Coronary artery (tissue), 2 donors: ENCODE results near the gene SPAG16.

Source experiments
- DNase-seq: peaks from one replicate; pipeline ENCODE4 v3.0.0-alpha.2; 2017; ENCODE audit warnings: low spot score
- H3K27ac ChIP-seq, 2 donors: fragments of 200-600 bp; sonication (generic); one replicate each; pipeline ENCODE4 v1.5.1; 2016 to 2019
- H3K4me3 ChIP-seq: fragments of 200-600 bp; sonication (generic); 2 replicates; pipeline ENCODE4 v1.5.1; 2016; ENCODE audit warnings: mild to moderate bottlenecking, moderate library complexity
- CTCF ChIP-seq: fragments of 200-600 bp; sonication (generic); IDR thresholded peaks from one replicate; pipeline ENCODE4 v1.5.1; 2019; ENCODE audit warnings: antibody characterized with exemption

SPAG16 gene

GRCh38 chr2:214311931-214312749 lies 1027.9 kb downstream of the SPAG16 start:
- no peak for DNase-seq
- Histone ChIP-seq H3K27ac (no peak overlapping the region), H3K4me3 (no peak overlapping the region)
- TF ChIP-seq CTCF, result no peak

- no peak overlapping the region for H3K4me3 ChIP-seq
- H3K27ac ChIP-seq, result no peak overlapping the region
- DNase-seq, result no peak
- TF ChIP-seq CTCF, result no peak
Measured at GRCh38 chr2:214315324-214315723, 1031.1 kb downstream of the SPAG16 start.

GRCh38 chr2:214320211-214320610 lies 1035.9 kb downstream of the SPAG16 start:
- Histone ChIP-seq H3K27ac (no peak overlapping the region), H3K4me3 (no peak overlapping the region)
- no peak for TF ChIP-seq CTCF
- no peak for DNase-seq

GRCh38 chr2:214322662-214323061 lies 1038.4 kb downstream of the SPAG16 start:
- no peak for TF ChIP-seq CTCF
- Histone ChIP-seq H3K27ac (no peak overlapping the region), H3K4me3 (no peak overlapping the region)
- DNase-seq, result no peak

GRCh38 chr2:214325404-214325803 lies 1041.1 kb downstream of the SPAG16 start:
- TF ChIP-seq CTCF, result no peak
- DNase-seq, result no peak
- Histone ChIP-seq H3K4me3 (no peak overlapping the region), H3K27ac (no peak overlapping the region)

GRCh38 chr2:214328941-214329340 lies 1044.7 kb downstream of the SPAG16 start:
- no peak overlapping the region for H3K27ac ChIP-seq
- no peak for TF ChIP-seq CTCF
- no peak for DNase-seq
- no peak overlapping the region for H3K4me3 ChIP-seq

- Histone ChIP-seq H3K27ac (no peak overlapping the region), H3K4me3 (no peak overlapping the region)
- no peak for TF ChIP-seq CTCF
- DNase-seq, result no peak
Measured at GRCh38 chr2:214341646-214342045, 1057.4 kb downstream of the SPAG16 start.
